Upper lobe of left lung (tissue), 6 donors: ENCODE results near the gene PPP1R12C. TPM values are rescaled to one million over a fixed set of nuclear protein-coding genes. Genes with fewer than 3 reads are reported as not detected.

Source experiments
- ATAC-seq, 2 donors: fragments of 200-7000 bp; cut with Tn5 transposase; one replicate each; pipeline ENCODE4 v1.9.1; 2022; ENCODE audit warnings: mild to moderate bottlenecking in 2 of 2, moderate library complexity in 2 of 2; ENCODE audit not compliant: low FRiP score in 2 of 2
- DNase-seq, 2 donors: peaks; one replicate each; pipeline ENCODE4 v3.0.0-alpha.2; 2019 to 2020
- H3K27ac ChIP-seq, 4 donors: fragments of 200-600 bp; sonication (generic); one replicate each; pipeline ENCODE4 v1.5.1; 2016 to 2019
- H3K27me3 ChIP-seq, 4 donors: fragments of 200-600 bp; sonication (generic); one replicate each; pipeline ENCODE4 v1.5.1; 2017 to 2019
- H3K36me3 ChIP-seq, 4 donors: fragments of 200-600 bp; sonication (generic); one replicate each; pipeline ENCODE4 v1.5.1; 2016 to 2019
- H3K4me1 ChIP-seq, 4 donors: fragments of 200-600 bp; sonication (generic); one replicate each; pipeline ENCODE4 v1.5.1; 2018 to 2019
- H3K4me3 ChIP-seq, 4 donors: fragments of 200-600 bp; sonication (generic); one replicate each; pipeline ENCODE4 v1.5.1; 2017 to 2019; ENCODE audit warnings: mild to moderate bottlenecking in 2 of 4, moderate library complexity in 1 of 4
- H3K9me3 ChIP-seq, 4 donors: fragments of 200-600 bp; sonication (generic); one replicate each; pipeline ENCODE4 v1.5.1; 2018 to 2019
- CTCF ChIP-seq, 6 experiments: fragments of 450-650 bp in 4 of 6; fragments of 200-600 bp in 2 of 6; sonication (generic) in 2 of 6; IDR thresholded peaks; one replicate each; pipeline ENCODE4 v1.5.1; 2016 to 2019; ENCODE audit warnings: antibody characterized with exemption in 6 of 6
- EP300 ChIP-seq, 4 donors: sonication (generic); formaldehyde crosslinking; IDR thresholded peaks; one replicate each; pipeline ENCODE4 v1.5.1; 2017; ENCODE audit warnings: antibody characterized with exemption in 4 of 4, control low read depth in 2 of 4
- POLR2A ChIP-seq, 4 donors: fragments of 450-650 bp; IDR thresholded peaks; one replicate each; pipeline ENCODE4 v1.5.1; 2016 to 2017; ENCODE audit warnings: antibody characterized with exemption in 4 of 4, mild to moderate bottlenecking in 2 of 4
- POLR2AphosphoS5 ChIP-seq, 2 donors: sonication (generic); formaldehyde crosslinking; IDR thresholded peaks; one replicate each; pipeline ENCODE4 v1.5.1; 2017; ENCODE audit warnings: antibody characterized with exemption in 2 of 2
- WGBS, 2 donors: methylation state at CpG; one replicate each; pipeline ENCODE4 v1.1.5; 2017 to 2018; 5-methylcytosine and 5-hydroxymethylcytosine counted together
- total RNA-seq, 6 donors: library from RNA; depleted of rRNA in 4 of 6; stranded (reverse); fragments of >200 nt in 4 of 6; gene quantifications; one replicate each; pipeline versions ENCODE4 v1.1.0 to v1.2.1, GENCODE V29; 2016 to 2021
- donor health status: DM: no; HTN: no; CAD: no; lungs with moderate emphysema.
- donor health status: DM: no; HTN: yes; CAD: no; lungs with severe emphysema.

Gene PPP1R12C
- 100 to 1,000 TPM in 5 of 6 donors, 10 to 100 TPM in 1; 99.6 to 369 (median 158) TPM for total RNA-seq

- TF ChIP-seq EP300 (IDR thresholded peaks at IDR 0.05) (no peak), POLR2AphosphoS5 (IDR thresholded peaks at IDR 0.05) (no peak), POLR2A (IDR thresholded peaks at IDR 0.05) (no peak)
- 0% methylated on average over 14 to 27 of the region's 97 CpGs for WGBS, 2 donors
- Histone ChIP-seq H3K27ac (peak within 1 kb of the TSS; percentile 88 to 92 (median 90)), H3K9me3 (no peaks in the 10 kb centered on the region), H3K4me1 (peaks cover 31 to 56% (median 50%) of the 10 kb centered on the region in 4 donors), H3K4me3 (peak within 1 kb of the TSS; percentile 93 to 99 (median 95)), H3K36me3 (peaks cover 0 to 7% (median 6%) of the 10 kb centered on the region in 4 donors), H3K27me3 (no peaks in the 10 kb centered on the region)
- no peak for ATAC-seq
- DNase-seq, result peak in 1 of 2 donors; percentile 29
Observed at GRCh38 chr19:55116859-55117662, at the start of gene PPP1R12C. Gene PPP1R12C (minus strand): TSS chr19:55117637. CDS start chr19:55117543, 94 bp downstream.

GRCh38 chr19:55166530-55167268, 49.3 kb upstream of the PPP1R12C start, which contains the start of gene DNAAF3:
Gene DNAAF3 (minus strand): TSS chr19:55166613. CDS start chr19:55166413, 200 bp downstream.
- Histone ChIP-seq H3K4me3 (peak within 1 kb of the TSS; percentile 29 to 60 (median 49)), H3K27me3 (peaks cover 0 to 39% (median 15%) of the 10 kb centered on the region in 4 donors), H3K9me3 (no peaks in the 10 kb centered on the region), H3K27ac (no peak within 1 kb of the TSS), H3K4me1 (peaks cover 4 to 20% (median 9%) of the 10 kb centered on the region in 4 donors), H3K36me3 (no peaks in the 10 kb centered on the region)
- whole genome bisulfite sequencing, 2 donors, result 3% methylated on average over 28 to 33 of the region's 33 CpGs
- TF ChIP-seq EP300 (IDR thresholded peaks at IDR 0.05), result no peak
- TF ChIP-seq CTCF (IDR thresholded peaks at IDR 0.05), result no peak
- TF ChIP-seq POLR2A (IDR thresholded peaks at IDR 0.05), result no peak
- no peak for TF ChIP-seq POLR2AphosphoS5 (IDR thresholded peaks at IDR 0.05)
- ATAC-seq (peak; percentile 98), DNase-seq (peak; percentile 93 to 95)

- Histone ChIP-seq H3K27me3 (peaks cover 0 to 44% (median 18%) of the 10 kb centered on the region in 4 donors), H3K9me3 (no peaks in the 10 kb centered on the region), H3K4me1 (peaks cover 4 to 21% (median 9%) of the 10 kb centered on the region in 4 donors), H3K27ac (no peak overlapping the region), H3K4me3 (peak overlapping the region; percentile 29 to 60 (median 49)), H3K36me3 (no peaks in the 10 kb centered on the region)
- WGBS, 2 donors, result 3 to 7% methylated on average over 16 to 30 of the region's 34 CpGs
- TF ChIP-seq POLR2A (IDR thresholded peaks at IDR 0.05), result no peak
- peak in 2 of 6 experiments; percentile 15 to 47 for TF ChIP-seq CTCF (IDR thresholded peaks at IDR 0.05)
- TF ChIP-seq POLR2AphosphoS5 (IDR thresholded peaks at IDR 0.05), result no peak
- TF ChIP-seq EP300 (IDR thresholded peaks at IDR 0.05), result no peak
- peak; percentile 66 to 86 for DNase-seq
- ATAC-seq, result peak; percentile 56 to 92
Observed at GRCh38 chr19:55165952-55166529, 48.6 kb upstream of the PPP1R12C start.

- Histone ChIP-seq H3K4me1 (peaks cover 2 to 24% (median 5%) of the 10 kb centered on the region in 4 donors), H3K36me3 (no peaks in the 10 kb centered on the region), H3K4me3 (no peak overlapping the region), H3K27me3 (peaks cover 0 to 49% (median 20%) of the 10 kb centered on the region in 4 donors), H3K27ac (no peak overlapping the region), H3K9me3 (no peaks in the 10 kb centered on the region)
- 32 to 34% methylated on average over 28 to 54 of the region's 61 CpGs for WGBS, 2 donors
- TF ChIP-seq CTCF (IDR thresholded peaks at IDR 0.05) (no peak), POLR2A (IDR thresholded peaks at IDR 0.05) (no peak), POLR2AphosphoS5 (IDR thresholded peaks at IDR 0.05) (no peak), EP300 (IDR thresholded peaks at IDR 0.05) (no peak)
- no peak for ATAC-seq
- peak in 1 of 2 donors; percentile 74 for DNase-seq
Observed at GRCh38 chr19:55161571-55162322, 44.3 kb upstream of the PPP1R12C start.
